Central memory CD4-positive, alpha-beta T cell (primary cell): Measurements from ENCODE around the gene MIAT.

Source experiments
- DNase-seq: peaks from one replicate; pipeline ENCODE4 v3.0.0; 2022

MIAT gene

GRCh38 chr22:26670459-26670858 is 13.1 kb downstream of the MIAT start:
- DNase-seq, result no peak

DNA sequence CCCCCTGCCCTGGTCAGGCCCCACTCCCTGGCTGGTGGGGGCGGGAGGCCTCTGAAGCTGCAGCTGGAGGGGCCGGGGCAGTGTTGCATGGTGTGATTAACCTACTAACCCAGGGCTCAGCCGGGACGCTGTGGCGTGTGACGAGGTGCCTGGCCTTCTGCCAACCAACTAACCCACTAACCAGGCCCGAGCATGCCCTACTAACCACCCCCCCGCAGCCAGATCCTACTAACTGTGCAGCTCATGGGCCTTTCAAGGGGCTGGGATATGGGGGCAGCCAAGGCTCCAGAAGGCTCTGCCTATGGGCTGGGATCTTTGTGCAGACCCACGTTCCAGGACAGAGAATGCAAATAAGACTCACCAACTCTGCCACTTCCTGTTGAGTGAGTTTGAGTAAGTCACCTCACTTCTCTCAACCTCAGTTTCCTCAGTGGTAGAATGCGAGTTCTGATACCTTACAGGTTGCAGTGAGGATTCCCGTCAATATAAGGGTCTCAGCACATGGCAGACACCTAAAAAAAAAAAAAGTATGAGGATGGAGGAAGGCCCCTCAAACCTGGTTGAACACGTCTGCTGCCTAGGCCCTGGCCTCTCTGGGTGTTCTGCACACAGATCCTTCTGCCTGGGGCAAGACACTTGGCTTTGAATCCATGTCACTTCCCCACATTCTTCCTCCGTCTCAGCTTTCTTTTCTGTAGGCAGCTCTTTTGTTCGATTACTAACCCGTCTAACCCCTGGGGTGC is 14.1 kb downstream of the MIAT start:
- peak; percentile 74 for DNase-seq

DNA sequence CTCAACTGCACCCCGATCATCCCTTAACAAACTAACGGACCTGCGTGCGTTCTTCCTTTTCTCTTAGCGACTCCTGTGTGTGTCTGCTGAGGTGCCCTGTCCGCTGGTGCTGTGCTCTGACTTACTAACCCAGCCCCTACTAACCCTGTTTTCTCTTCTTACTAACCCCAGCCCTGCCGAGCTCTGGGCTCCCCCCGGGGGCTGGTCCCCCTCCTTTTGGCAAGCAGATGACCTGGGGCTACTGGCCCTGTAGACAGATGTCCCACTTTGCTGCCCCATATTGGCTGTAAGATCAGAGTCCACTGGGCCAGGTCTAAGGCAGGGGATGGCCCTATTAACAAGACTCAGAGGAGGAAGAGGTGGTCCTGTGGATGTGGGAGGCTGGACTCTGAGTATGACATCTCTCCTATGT is 14.7 kb downstream of the MIAT start:
- no peak for DNase-seq

DNA sequence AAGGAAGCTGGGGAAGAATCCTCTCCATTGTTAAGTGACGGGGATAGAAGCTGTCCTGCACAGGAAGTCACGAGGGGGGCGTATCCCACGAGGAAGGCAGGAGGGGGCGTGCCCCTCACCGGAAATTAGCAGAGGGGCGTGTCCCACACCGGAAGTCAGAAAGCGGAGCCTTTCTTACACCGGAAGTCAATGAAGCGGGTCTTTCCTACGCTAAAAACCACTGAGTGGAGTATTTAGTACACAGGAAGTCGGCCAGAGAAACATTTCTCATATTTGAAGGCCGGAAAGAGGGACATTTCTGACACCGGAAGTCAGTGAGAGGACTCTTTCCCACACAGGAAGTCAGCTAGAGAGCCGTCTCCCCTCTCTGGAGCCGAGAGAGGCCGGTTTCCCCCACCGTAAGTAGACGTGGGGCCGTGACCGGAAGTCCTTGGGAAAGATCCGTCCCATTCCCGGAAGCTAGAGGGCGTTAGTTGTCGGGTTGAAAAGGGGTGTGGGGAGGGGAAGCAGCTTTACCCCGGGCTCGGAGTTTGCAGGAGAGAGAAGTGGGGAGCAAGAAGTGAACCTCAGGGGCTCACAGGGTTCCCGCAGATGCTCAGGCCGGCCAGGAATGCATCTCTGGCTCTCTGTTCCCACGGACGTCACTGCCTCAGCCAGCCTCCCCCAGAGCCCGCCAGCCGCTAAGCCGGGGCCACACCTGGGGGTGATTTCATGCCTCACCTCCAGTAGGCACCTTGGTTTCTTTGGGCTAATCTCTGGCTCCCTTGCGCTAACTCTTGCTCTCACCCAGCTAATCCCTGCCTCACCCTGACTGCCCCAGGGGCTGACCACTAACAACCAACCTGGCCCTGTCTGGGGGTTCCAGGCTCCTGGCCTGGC is 15.4 kb downstream of the MIAT start:
- peak; percentile 93 for DNase-seq

GRCh38 chr22:26673486-26673885 is 16.1 kb downstream of the MIAT start:
- DNase-seq, result no peak

GRCh38 chr22:26674211-26675190 is 17.1 kb downstream of the MIAT start:
- DNase-seq, result no peak

DNA sequence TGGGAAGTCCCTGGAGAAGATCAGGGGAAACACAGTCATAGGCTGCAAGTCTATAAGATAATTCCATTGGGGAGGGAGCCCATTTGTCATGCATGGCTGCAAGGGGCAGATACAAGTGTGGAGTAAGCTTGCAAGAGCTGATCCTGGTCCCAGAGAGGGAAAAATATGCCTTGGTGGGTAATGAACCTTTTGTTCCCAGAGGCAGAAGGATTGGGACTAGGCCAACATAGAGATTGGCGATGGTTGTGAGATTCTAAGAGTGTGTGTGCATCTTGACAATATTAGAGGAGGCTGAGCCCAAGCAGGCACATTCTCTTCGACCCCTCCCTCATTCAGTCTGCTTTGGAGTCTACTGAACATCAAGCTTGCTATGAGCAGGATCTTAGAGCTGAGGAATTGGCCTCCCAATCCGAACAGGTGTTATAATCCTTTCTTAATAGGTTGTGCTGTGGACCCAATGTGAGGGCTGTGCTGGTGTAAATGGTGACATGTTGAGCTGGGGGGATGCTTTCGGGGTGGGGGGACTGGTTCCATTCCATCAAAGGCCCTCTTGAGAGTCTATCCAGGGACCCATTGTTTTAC is 18.4 kb downstream of the MIAT start:
- DNase-seq, result no peak

DNA sequence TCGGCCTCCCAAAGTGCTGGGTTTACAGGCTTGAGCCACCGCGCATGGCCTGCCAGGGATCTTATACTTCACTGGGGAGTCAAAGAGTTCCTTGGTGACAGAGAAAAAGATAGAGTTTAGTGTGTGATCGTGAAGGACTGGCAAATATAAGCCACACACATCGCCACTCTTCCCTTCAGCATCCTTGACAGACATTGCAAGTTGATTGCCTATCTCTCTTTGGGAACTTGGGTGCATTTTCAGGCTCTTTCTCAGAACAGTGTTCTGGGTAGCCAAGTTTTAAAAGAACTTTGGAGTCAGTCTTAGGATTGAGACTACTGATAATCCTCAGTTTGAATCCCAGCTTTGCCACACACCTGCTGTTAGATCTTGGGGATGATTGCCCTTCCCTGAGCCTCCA is 19.8 kb downstream of the MIAT start:
- no peak for DNase-seq

DNA sequence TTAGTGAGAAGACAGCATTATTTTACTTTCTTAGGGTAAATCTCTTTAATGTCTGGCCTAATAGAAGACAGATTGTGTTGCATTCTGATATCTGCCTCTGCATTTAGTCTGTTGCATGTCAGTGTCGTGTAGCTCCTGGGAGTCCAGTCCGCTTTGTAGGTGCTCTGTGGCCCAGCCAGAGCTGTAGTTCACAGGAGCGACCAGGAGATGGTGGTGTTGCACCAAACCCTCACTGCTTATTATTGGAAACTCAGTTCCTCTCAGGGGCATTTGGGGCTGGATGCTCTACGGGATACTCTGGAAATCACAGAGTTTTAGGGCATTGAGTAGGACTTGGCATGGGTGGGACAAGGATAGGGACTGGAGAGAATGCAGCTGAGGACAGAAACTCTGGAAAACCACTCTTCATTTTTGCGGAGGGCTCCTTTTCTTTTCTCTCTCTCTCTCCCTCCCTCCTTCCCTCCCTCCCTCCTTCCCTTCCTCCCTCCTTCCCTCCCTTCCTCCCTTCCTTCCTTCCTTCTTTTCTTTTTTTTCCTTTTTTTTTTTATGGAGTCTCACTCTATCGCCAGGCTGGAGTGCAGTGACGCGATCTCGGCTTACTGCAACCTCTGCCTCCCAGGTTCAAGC is 21.7 kb downstream of the MIAT start:
- DNase-seq, result peak; percentile 53

DNA sequence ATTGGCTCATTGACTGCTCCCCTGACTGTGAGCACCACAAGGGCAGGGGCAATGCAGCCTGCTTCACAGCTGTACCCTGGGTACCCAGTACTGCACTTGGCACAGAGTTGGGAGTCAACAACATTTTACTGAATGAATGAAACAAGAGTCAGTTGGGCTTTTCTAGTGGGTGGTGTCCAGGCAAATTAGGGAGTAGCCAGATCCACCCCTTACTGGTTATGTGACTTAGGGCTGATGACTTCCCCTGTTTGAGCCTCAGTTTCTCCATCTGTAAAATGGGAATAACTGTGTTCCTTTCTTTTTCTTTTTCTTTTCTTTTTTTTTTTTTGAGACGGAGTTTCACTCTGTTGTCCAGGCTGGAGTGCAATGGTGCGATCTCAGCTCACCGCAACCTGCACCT is 23.1 kb downstream of the MIAT start:
- no peak for DNase-seq

- no peak for DNase-seq
These were observed 24.0 kb downstream of the MIAT start for GRCh38 chr22:26681395-26681821.

DNA sequence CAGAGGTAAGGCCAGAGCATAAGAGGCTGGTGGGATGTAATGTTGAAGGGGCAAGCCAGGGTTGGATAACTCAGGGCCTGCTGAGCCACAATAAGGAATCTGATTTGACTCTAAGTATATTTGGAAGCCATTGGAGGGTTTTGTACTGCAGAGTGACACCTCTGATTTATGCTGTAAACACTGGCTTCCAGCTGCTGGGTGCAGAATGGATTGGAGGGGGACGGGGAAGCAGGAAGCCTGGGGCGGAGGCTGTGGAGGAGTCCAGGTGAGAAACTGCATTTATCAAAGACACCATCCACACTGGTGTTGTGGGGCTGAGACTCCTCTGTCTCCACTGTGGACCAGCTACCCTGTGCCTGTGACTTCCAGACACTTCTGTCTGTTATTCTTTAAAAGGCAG is 26.8 kb downstream of the MIAT start:
- DNase-seq, result no peak

DNA sequence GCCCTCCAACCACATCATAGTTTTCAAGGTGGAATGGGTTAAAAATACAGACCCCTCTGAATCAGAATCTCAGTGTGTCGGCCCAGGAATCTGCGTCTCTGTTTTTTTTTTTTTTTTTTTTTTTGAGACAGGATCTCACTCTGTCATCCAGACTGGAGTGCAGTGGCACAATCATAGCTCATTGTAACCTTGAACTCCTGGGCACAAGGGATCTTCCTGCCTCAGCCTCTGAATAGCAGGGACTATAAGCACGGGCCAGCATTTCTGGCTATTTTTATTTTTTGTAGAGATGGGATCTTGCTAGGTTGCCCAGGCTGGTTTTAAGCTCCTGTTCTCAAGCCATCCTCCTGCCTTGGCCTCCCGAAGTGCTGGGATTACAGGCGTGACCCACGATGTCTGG is 28.2 kb downstream of the MIAT start:
- no peak for DNase-seq

DNA sequence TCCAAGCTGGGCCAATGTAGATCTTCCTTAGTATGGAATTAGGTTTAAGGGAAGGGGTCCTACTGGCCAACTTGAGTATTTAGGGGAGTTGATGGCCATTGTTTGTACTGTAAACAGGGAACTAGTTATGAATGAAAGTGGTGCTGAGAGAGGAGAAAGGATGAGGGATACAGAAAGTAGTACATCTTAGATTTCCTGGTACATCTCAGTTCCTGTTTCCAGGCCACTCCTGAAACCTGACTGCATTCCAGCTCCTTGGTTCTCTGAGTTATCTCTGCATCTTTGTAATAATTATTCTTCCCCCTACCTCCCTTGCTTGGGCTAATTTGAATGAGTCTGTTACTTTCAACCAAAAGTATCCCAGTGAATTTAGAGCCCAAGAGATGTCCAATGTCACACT is 30.1 kb downstream of the MIAT start:
- DNase-seq, result no peak

DNA sequence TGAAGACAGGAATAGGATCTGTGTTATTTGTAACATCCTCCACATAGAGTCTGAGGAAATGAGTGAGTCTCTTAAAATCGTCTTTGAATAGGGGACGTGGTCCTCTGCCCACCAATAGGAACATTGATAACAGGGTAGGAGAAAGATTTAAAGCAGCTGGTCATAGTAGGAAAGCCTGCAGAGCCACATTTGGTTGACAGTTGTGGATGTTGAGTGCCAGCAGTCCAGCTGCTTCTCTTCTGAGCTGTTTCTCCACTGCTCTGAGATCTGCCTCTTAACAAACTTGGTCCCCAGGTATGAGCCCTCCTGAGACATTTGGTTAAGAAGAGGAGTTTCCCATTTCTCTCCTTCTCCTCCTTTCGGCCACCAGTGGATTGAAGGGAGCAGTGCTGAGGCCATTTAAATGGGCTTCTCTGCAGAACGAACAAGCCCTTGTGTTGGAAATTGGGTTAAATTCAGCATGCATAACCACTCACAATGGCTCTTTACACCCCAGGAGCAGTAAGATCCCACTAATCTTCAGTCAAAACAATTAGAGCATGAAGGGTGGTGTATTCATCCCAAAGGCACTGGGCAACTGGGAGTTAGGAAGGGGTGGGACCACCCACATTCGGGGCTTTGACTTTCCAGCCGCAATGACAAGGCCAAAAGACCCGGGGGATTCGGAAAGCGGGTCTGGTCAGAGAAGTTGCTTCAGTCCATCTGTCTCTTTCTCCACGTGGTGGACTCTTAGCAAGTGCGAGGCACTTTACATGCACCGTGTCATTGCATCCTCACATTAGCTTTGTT is 32.3 kb downstream of the MIAT start:
- DNase-seq, result no peak

DNA sequence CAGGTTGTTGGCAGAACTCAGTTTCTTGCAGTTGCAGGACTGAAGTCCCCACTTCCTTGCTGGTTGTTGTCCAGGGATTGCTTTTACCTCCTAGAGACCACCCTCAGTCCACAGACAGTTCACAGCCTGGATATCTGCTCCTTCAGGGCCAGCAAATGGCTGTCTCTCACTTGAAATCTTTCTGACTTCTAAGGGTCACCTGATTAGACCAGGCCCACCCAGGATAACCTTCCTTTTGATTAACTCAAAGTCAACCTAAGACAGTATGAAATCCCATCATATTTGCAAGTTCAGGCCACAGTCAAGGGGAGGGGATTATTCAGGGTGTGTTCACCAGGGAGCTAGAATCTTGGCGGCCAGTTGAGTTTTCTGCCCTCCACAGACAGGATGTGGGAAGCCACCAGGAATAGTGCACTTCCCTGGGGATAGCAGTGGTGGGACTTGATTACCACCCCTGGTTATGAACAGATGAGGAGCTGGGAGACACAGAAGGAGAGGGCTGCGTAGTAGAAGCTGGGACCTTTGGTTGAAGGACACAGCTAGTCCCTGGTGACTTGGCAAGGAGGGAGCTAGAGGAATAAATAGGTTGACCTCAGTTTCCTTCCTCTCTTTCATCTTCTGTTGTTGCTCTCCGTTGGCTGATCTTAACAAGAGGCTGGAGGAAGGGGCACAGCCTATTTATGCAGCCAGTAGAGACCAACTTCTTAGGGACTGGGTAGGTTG is 33.4 kb downstream of the MIAT start:
- no peak for DNase-seq

DNA sequence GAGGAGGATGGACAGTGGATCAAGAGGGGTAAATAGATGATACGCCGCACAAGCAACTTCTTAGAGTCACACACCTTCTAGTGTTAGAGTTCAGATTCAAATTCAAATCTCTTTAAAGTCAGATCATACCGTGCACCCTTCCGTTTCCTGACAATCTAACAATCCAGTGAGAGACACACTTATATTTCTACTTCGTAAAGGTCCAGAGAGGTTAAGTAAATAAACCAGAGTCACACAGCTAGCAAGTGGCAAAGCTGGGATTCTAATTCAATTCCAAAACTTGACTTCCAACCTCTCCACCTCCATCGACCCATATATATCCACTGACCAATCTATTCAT is 34.0 kb downstream of the MIAT start:
- no peak for DNase-seq

DNA sequence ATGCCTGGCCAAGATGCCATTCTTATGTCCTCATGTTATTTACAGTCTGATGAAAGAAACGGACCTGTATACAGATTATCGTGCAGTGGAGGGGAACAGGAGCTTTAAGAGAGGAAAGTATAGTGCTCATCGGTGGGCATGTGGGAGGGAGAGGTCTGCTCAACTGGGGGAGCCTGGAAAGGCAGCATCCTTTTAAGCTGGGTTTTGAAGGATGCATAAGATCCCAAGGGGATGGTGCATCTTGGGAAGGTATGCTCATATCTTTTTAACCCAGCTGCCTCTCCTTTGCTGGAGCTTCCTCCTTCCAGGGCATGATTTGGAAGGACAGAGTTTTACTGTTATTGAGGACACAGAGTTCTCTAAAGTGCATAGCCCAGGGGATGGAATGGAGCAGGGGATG is 34.8 kb downstream of the MIAT start:
- DNase-seq, result no peak

- DNase-seq, result no peak
These were observed 39.8 kb downstream of the MIAT start for GRCh38 chr22:26697151-26697550.

- no peak for DNase-seq
These were observed 43.1 kb downstream of the MIAT start for GRCh38 chr22:26700462-26700861.

- DNase-seq, result no peak
These were observed 43.5 kb downstream of the MIAT start for GRCh38 chr22:26700886-26701285.
